DND-41 (cell line): ENCODE measurements around the gene GK.

ENCODE experiments used
- ATAC-seq: fragments of 200-7000 bp; cut with Tn5 transposase; 3 replicates; pipeline ENCODE4 v1.9.1; 2021; ENCODE audit warnings: low read depth; ENCODE audit not compliant: insufficient read depth
- DNase-seq: peaks from one replicate; pipeline ENCODE4 v3.0.0-alpha.2; 2020
- H2AFZ ChIP-seq: 2 replicates; pipeline ENCODE4 v1.6.0; 2012; ENCODE audit warnings: low read depth, low read length
- H3K27ac ChIP-seq: 2 replicates; pipeline ENCODE4 v1.5.1; 2012; ENCODE audit warnings: low read length, inconsistent platforms
- H3K27me3 ChIP-seq: fragments of 200-600 bp; sonication (generic); 2 replicates; pipeline ENCODE4 v1.6.0; 2012; ENCODE audit warnings: low read length, mild to moderate bottlenecking, inconsistent platforms; ENCODE audit not compliant: insufficient read depth, poor library complexity
- H3K36me3 ChIP-seq: 2 replicates; pipeline ENCODE4 v1.5.1; 2012; ENCODE audit warnings: low read length, inconsistent platforms; ENCODE audit not compliant: insufficient read depth
- H3K4me1 ChIP-seq: 2 replicates; pipeline ENCODE4 v1.5.1; 2012; ENCODE audit warnings: mild to moderate bottlenecking, low read length; ENCODE audit not compliant: insufficient read depth
- H3K4me2 ChIP-seq: 2 replicates; pipeline ENCODE4 v1.6.0; 2012; ENCODE audit warnings: mild to moderate bottlenecking, moderate library complexity, low read length, inconsistent platforms; ENCODE audit not compliant: insufficient read depth
- H3K4me3 ChIP-seq, 2 experiments: fragments of 200-600 bp in 1 of 2; shearing (Covaris generic) in 1 of 2; 2 replicates each; pipeline ENCODE4 v1.5.1; 2012 to 2016; ENCODE audit warnings: inconsistent platforms in 2 of 2, low read length in 2 of 2, mild to moderate bottlenecking in 2 of 2, low read depth in 1 of 2, moderate library complexity in 1 of 2
- H3K79me2 ChIP-seq: 2 replicates; pipeline ENCODE4 v1.6.0; 2012; ENCODE audit warnings: low read length, inconsistent platforms; ENCODE audit not compliant: insufficient read depth
- H3K9ac ChIP-seq: 2 replicates; pipeline ENCODE4 v1.6.0; 2012; ENCODE audit warnings: low read depth, mild to moderate bottlenecking, inconsistent platforms, low read length, moderate library complexity
- H3K9me3 ChIP-seq: 2 replicates; pipeline ENCODE4 v1.5.1; 2012; ENCODE audit warnings: low read length, moderate library complexity, mild to moderate bottlenecking, inconsistent platforms; ENCODE audit not compliant: insufficient read depth, severe bottlenecking
- H4K20me1 ChIP-seq: 2 replicates; pipeline ENCODE4 v1.6.0; 2012; ENCODE audit warnings: low read length; ENCODE audit not compliant: insufficient read depth
- CTCF ChIP-seq: IDR thresholded peaks from 2 replicates; pipeline ENCODE4 v1.5.1; 2012; ENCODE audit warnings: borderline replicate concordance, low read length, moderate library complexity, mild to moderate bottlenecking; ENCODE audit not compliant: poor library complexity, severe bottlenecking; ENCODE audit errors: extremely low read depth
- EZH2 ChIP-seq: IDR thresholded peaks from 3 replicates; pipeline ENCODE4 v1.6.1; 2012; ENCODE audit warnings: borderline replicate concordance, low read depth, mild to moderate bottlenecking, moderate library complexity, low read length, inconsistent platforms; ENCODE audit not compliant: severe bottlenecking

GK gene

DNA sequence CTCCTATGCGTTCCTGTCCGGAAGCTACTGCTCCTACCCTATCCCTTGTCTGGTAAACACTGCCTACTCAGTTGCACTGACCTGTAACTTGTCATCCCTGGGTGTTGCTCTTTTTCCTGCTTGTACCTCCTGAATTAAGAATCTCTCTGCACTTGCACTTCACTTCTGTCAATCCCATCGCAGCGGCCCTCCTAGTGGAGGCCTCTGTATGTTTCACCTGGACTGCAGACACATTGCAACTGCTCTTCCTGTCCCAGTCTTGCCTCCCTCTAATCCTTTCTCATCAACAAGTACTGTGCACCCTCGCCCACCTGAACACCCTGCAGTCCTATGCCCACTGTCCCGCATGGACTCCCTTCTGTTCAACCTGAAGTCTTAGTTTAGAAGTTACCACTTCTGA, 8.0 kb downstream of the GK start:
- TF ChIP-seq EZH2 (no peak), CTCF (no peak)
- Histone ChIP-seq H3K9ac (no peak overlapping the region), H3K4me3 (no peak overlapping the region), H3K4me1 (no peaks in the 10 kb centered on the region), H3K4me2 (no peak overlapping the region), H3K79me2 (peaks cover 10% of the 10 kb centered on the region), H3K27me3 (no peaks in the 10 kb centered on the region), H3K27ac (no peak overlapping the region), H3K36me3 (0 out of 2 replicates have a peak, but pooled peaks cover 3% of the 10 kb centered on the region), H4K20me1 (no peaks in the 10 kb centered on the region), H2AFZ (no peak overlapping the region), H3K9me3 (no peaks in the 10 kb centered on the region)
- DNase-seq (no peak), ATAC-seq (no peak)

DNA sequence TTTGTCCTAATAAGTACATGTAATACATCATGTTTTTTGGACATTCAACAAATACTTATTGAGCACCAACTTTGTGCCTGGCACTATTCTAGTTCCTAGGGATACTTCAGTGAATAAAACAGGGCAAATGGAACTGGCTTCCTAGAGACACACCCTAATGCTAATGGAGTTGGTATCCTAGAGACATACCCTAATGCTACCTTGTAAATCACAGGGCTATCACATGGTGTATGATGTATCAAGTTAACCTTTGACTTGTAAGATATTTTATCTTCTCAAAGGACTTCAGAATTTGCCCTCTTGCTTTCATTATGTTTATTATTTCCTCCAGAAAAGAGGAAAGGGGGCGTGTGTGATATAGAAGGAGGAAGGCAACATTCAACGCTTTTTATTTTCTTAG, 10.1 kb downstream of the GK start:
- H3K4me2 ChIP-seq = no peak overlapping the region
- TF ChIP-seq EZH2 = no peak
- no peak for TF ChIP-seq CTCF
- H3K79me2 ChIP-seq = peaks cover 5% of the 10 kb centered on the region; the same call in 1 of the 2 replicates
- no peak overlapping the region for H3K27ac ChIP-seq
- no peak for ATAC-seq
- H3K4me1 ChIP-seq = no peaks in the 10 kb centered on the region
- H3K9ac ChIP-seq = no peak overlapping the region
- no peak overlapping the region for H2AFZ ChIP-seq
- DNase-seq = no peak
- H3K9me3 ChIP-seq = no peaks in the 10 kb centered on the region
- H4K20me1 ChIP-seq = no peaks in the 10 kb centered on the region
- H3K4me3 ChIP-seq = no peak overlapping the region
- no peaks in the 10 kb centered on the region for H3K27me3 ChIP-seq
- H3K36me3 ChIP-seq = peaks cover 2% of the 10 kb centered on the region; the same call in 1 of the 2 replicates

- Histone ChIP-seq H3K36me3 (peaks cover 14% of the 10 kb centered on the region; the same call in 1 of the 2 replicates), H4K20me1 (no peaks in the 10 kb centered on the region), H3K4me3 (no peak overlapping the region), H3K9me3 (no peaks in the 10 kb centered on the region), H3K9ac (no peak overlapping the region), H3K27me3 (no peaks in the 10 kb centered on the region), H3K4me2 (no peak overlapping the region), H2AFZ (no peak overlapping the region), H3K4me1 (no peaks in the 10 kb centered on the region), H3K79me2 (0 out of 2 replicates have a peak, but pooled peaks cover 2% of the 10 kb centered on the region), H3K27ac (no peak overlapping the region)
- ATAC-seq = no peak
- no peak for DNase-seq
- no peak for TF ChIP-seq CTCF
- TF ChIP-seq EZH2 = no peak
Measured at GRCh38 chrX:30665471-30665870, 12.2 kb downstream of the GK start.

DNA sequence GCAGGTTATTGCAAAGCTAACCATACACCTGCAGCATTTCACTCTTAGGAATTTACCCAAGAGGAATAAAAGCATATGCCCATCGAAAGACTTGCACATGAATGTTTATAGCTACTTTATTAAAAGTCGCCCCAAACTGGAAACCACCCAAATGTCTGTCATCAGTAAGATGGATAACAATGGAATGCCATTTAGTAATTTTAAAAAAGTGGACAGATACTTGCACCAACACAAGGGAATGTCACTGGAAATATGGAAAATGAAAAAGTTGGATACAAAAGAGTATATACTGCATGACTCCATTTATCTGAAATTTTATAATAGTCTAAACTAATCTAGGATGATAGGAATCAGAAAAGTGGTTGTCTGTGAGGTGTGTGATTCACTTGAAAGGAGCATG, 12.9 kb downstream of the GK start:
- H4K20me1 ChIP-seq = no peaks in the 10 kb centered on the region
- no peak overlapping the region for H3K4me2 ChIP-seq
- ATAC-seq = no peak
- H3K27ac ChIP-seq = no peak overlapping the region
- peaks cover 15% of the 10 kb centered on the region; the same call in 1 of the 2 replicates for H3K36me3 ChIP-seq
- no peak overlapping the region for H3K4me3 ChIP-seq
- TF ChIP-seq EZH2 (no peak), CTCF (no peak)
- no peak overlapping the region for H2AFZ ChIP-seq
- no peaks in the 10 kb centered on the region for H3K9me3 ChIP-seq
- H3K4me1 ChIP-seq = no peaks in the 10 kb centered on the region
- 0 out of 2 replicates have a peak, but pooled peaks cover 2% of the 10 kb centered on the region for H3K79me2 ChIP-seq
- no peak for DNase-seq
- no peaks in the 10 kb centered on the region for H3K27me3 ChIP-seq
- H3K9ac ChIP-seq = no peak overlapping the region
